ENCODE measurements around the gene AHRR. TPM values are rescaled to one million over a fixed set of nuclear protein-coding genes. Genes with fewer than 3 reads are reported as not detected.
"Not testable (repeated sequence)": the region's sequence is repeated elsewhere in the genome, so short reads cannot be mapped to it uniquely, and the experiment has no call there.

The AHRR gene
- total RNA-seq (1 to 10 TPM in 1 of 4 donors, under 1 TPM in 2, not detected in 1; under 0.01 to 1.4 (median 0.68) TPM), polyA plus RNA-seq (1 to 10 TPM in 2 of 3 donors, under 1 TPM in 1; 0.85 to 1.8 (median 1.2) TPM)

DNA sequence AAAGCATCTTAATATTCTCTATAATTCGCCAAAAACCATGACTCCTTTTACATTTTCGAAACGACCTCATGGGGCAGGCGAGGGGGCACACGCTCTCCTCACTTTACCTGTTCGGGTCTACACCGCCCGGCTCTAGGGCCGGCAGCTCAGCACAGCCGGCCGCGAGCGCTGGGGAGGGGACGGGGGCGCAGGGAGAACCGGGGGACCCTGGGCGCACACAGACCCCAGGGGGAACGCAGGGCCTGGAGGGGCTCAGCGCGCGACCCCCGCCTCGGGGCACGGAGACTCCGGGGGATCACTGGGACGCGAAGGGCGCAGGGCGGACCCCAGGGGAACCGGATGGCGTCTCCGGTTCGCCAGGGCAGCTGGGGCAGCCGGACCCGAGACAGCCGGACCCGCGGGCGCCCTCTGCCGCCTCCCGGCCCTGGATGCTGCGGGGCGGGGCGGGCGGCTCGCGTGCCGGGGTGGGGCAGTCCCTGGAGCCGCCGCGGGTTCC is at the start of gene AHRR:
Gene AHRR, plus strand, starts transcription at position 485 of the 496 bp plus-strand sequence. CDS start 22,189 bp downstream, outside the sequence.
- intact Hi-C loops (cut with DNase I): no loop called here
- peak within 1 kb of the TSS in 2 of 4 donors; percentile 12 to 20 for H3K27ac ChIP-seq
- peaks cover 0 to 7% (median 0%) of the 10 kb centered on the region in 4 donors for H3K36me3 ChIP-seq
- H3K9me3 ChIP-seq: no peaks in the 10 kb centered on the region
- TF ChIP-seq, protein P1, sequence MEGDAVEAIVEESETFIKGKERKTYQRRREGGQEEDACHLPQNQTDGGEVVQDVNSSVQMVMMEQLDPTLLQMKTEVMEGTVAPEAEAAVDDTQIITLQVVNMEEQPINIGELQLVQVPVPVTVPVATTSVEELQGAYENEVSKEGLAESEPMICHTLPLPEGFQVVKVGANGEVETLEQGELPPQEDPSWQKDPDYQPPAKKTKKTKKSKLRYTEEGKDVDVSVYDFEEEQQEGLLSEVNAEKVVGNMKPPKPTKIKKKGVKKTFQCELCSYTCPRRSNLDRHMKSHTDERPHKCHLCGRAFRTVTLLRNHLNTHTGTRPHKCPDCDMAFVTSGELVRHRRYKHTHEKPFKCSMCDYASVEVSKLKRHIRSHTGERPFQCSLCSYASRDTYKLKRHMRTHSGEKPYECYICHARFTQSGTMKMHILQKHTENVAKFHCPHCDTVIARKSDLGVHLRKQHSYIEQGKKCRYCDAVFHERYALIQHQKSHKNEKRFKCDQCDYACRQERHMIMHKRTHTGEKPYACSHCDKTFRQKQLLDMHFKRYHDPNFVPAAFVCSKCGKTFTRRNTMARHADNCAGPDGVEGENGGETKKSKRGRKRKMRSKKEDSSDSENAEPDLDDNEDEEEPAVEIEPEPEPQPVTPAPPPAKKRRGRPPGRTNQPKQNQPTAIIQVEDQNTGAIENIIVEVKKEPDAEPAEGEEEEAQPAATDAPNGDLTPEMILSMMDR (IDR thresholded peaks at IDR 0.05): peak in 1 of 4 experiments; percentile 43
- TF ChIP-seq POLR2A (IDR thresholded peaks at IDR 0.05): no peak
- TF ChIP-seq EP300 (IDR thresholded peaks at IDR 0.05): no peak
- 1% methylated on average over 51 of the region's 51 CpGs for WGBS, 2 donors
- H3K27me3 ChIP-seq: peaks cover 23 to 66% (median 48%) of the 10 kb centered on the region in 3 donors
- H3K4me1 ChIP-seq: peaks cover 0 to 33% (median 24%) of the 10 kb centered on the region in 4 donors
- DNase-seq: no peak
- peak within 1 kb of the TSS in 3 of 4 donors; percentile 47 to 54 (median 48) for H3K4me3 ChIP-seq

DNA sequence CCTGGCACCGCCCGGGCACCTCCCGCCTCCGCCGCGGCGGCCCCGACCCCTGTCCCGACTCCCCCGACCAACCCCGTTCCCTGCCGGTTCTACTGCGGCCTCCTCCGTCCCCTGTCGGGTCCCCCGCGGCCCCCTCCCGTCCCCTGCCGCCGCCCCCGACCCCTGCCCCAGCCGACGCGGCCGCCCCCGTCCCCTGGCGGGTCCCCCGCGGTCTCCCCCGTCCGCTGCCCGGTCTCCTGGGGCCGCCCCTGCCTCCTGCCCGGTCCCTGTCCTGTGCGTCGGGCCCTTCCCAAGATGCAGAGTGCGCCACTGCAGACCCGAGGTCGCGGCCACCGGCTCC is 49.7 kb upstream of the AHRR start:
- not testable (repeated sequence) for H3K27me3 ChIP-seq, H3K9me3 ChIP-seq, DNase-seq
- peak overlapping the region; percentile 81 to 95 (median 90) for H3K27ac ChIP-seq
- peaks cover 0 to 27% (median 4%) of the 10 kb centered on the region in 4 donors for H3K36me3 ChIP-seq
- H3K4me1 ChIP-seq: peaks cover 0 to 24% (median 11%) of the 10 kb centered on the region in 4 donors
- intact Hi-C loops (cut with DNase I): loop anchor here (2.0 to 10.0 kb wide), 2 partner anchors 53 to 173 kb away; partner anchors contain the start of genes CCDC127, EXOC3 and SDHA
- peak overlapping the region; percentile 73 to 100 (median 94) for H3K4me3 ChIP-seq
- WGBS, 2 donors: 1 to 2% methylated on average over 41 of the region's 41 CpGs

DNA sequence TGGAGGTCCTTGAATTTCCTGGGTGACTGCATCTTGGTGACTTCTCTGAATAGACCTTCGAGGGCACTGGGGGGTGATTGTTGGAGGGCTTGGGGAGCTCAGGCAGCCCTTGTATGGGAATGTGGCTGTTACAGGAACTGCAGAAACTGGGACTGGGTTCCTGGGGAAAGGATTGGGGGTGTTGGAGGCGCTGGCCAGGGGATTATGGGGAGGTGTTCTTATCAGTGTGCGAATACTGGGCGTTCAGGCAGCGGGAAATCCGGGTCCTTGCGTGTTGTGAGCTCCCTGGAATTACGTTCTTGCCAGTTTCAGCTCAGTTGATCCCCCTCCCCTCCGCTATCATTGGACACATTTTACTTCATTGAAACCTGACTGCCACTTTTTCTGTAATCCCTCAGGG is 48.4 kb upstream of the AHRR start:
- 55 to 84% methylated on average over 9 of the region's 9 CpGs for WGBS, 2 donors
- H3K4me1 ChIP-seq: peaks cover 0 to 24% (median 11%) of the 10 kb centered on the region in 4 donors
- intact Hi-C loops (cut with DNase I): loop anchor here (10.0 kb wide), 1 partner anchor 172 kb away; the partner anchor contains the start of gene EXOC3
- peaks cover 0 to 29% (median 4%) of the 10 kb centered on the region in 4 donors for H3K36me3 ChIP-seq
- H3K4me3 ChIP-seq, H3K27ac ChIP-seq, H3K27me3 ChIP-seq, H3K9me3 ChIP-seq, DNase-seq: not testable (repeated sequence)

DNA sequence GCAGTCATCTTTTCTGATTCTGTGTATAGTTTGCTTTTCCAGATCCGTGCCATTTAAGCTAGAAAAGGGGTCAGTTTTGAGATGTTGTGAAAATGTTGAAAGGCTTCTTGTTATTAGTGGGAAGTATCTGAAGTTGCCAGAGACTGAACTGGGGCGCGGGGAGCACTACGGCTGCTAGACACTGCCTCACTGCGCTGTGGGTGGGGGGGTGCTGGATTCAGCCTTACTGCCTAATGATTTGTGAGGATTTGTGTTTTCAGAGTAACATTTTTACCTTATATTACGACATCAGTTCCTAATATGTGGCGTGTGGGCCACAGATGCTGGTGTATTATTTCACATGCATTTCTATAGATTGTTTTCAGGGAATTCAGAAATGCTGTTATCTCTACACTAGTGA is 48.0 kb upstream of the AHRR start:
- WGBS, 2 donors: 88 to 94% methylated on average over 7 of the region's 7 CpGs

DNA sequence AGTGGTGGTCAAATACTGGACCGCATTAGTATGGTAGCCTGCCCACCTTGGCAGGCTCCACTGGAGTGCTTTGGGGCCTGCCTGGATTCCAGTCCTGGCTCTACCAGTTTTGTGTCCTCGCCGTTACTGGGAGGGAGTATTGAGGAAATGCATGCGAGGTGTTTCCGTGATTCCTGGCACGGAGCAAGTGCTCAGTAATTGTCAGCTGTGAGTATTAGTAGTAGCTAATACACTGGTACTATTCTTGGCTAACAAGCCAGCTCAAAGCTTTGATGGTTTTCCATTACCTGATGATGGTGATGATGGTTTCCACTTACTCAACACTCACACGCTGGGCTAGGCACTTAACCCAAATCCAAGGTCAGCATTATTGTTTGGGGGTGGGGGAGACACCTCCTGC is 47.2 kb upstream of the AHRR start:
- Histone ChIP-seq H3K36me3 (peaks cover 0 to 29% (median 4%) of the 10 kb centered on the region in 4 donors), H3K4me1 (peaks cover 0 to 24% (median 11%) of the 10 kb centered on the region in 4 donors)
- not testable (repeated sequence) for H3K9me3 ChIP-seq, H3K4me3 ChIP-seq, DNase-seq, H3K27me3 ChIP-seq, H3K27ac ChIP-seq
- WGBS, 2 donors: 91 to 92% methylated on average over 7 of the region's 7 CpGs
- intact Hi-C loops (cut with DNase I): loop anchor here (10.0 kb wide), 1 partner anchor 170 kb away; the partner anchor contains the start of gene EXOC3

More for the DNA sequence above, 48.0 kb upstream of the AHRR start:
- intact Hi-C loops (cut with DNase I): loop anchor here (10.0 kb wide), 1 partner anchor 171 kb away; the partner anchor contains the start of gene EXOC3
- H3K27ac ChIP-seq, DNase-seq, H3K9me3 ChIP-seq, H3K27me3 ChIP-seq, H3K4me3 ChIP-seq: not testable (repeated sequence)
- H3K36me3 ChIP-seq: peaks cover 0 to 29% (median 4%) of the 10 kb centered on the region in 4 donors
- peaks cover 0 to 24% (median 11%) of the 10 kb centered on the region in 4 donors for H3K4me1 ChIP-seq

DNA sequence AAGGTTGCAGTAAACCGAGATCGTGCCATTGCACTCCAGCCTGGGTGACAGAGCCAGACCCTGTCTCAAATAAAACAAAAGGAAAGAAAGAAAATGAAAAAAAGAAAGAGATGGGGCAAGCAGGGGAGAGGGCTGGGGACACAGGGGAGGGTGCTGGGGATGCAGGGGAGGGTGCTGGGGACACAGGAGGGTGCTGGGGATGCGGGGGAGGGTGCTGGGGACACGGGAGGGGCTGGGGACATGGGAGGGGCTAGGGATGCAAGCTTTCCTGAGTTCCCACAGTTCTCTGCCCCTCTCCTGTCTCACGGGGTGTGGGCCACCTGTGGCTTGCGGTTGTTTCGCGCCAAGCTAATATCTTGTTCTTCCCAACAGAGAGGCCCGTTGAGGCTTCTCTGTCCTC is 42.9 kb upstream of the AHRR start:
- WGBS, 2 donors: 88 to 94% methylated on average over 9 of the region's 9 CpGs
- intact Hi-C loops (cut with DNase I): loop anchor here (10.0 kb wide), 1 partner anchor 166 kb away; the partner anchor contains the start of gene EXOC3
- H3K27ac ChIP-seq: no peak overlapping the region
- H3K36me3 ChIP-seq: peaks cover 0 to 23% (median 4%) of the 10 kb centered on the region in 4 donors
- no peaks in the 10 kb centered on the region for H3K27me3 ChIP-seq
- no peaks in the 10 kb centered on the region for H3K9me3 ChIP-seq
- DNase-seq: peak; percentile 22
- no peak overlapping the region for H3K4me3 ChIP-seq
- no peak for TF ChIP-seq POLR2AphosphoS5 (IDR thresholded peaks at IDR 0.05)
- TF ChIP-seq, protein P1 (IDR thresholded peaks at IDR 0.05): no peak
- TF ChIP-seq POLR2A (IDR thresholded peaks at IDR 0.05): no peak
- no peak for TF ChIP-seq EP300 (IDR thresholded peaks at IDR 0.05)
- H3K4me1 ChIP-seq: peaks cover 0 to 6% (median 0%) of the 10 kb centered on the region in 4 donors

DNA sequence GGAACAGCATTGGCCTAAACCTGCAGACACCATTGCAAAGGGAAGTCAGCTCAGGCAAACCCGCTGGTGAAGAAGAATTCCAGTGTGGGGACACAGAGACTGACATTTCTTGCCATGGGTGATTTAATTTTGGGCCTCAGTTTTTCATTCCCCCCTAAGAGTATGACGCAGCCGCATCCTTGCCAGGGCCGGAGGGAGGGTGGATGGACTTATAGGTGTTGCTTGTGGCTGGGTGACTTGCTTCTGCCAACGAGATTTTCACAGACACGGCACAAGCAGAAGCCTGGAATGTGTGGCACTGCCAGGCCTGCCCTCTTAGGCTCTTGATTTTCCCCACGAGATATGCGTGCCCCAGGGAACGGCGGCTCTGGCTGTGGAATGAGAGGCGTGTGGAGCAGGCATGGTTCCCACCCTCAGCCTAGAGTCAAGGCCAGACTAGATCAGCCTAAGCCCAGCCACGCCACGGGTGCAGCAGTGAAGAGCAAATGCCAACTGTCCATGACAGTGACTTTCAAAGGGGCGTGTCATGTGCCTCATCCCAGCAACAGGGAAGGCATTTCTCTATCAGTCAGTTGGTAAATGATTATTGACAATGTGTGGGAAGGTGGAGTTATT is 42.4 kb upstream of the AHRR start:
- not testable (repeated sequence) for H3K4me1 ChIP-seq, H3K27ac ChIP-seq, H3K4me3 ChIP-seq, H3K9me3 ChIP-seq, H3K27me3 ChIP-seq
- DNase-seq: peak; percentile 49
- WGBS, 2 donors: 86 to 88% methylated on average over 14 of the region's 14 CpGs
- H3K36me3 ChIP-seq: peaks cover 0 to 18% (median 3%) of the 10 kb centered on the region in 4 donors
- intact Hi-C loops (cut with DNase I): loop anchor here (10.0 kb wide), 1 partner anchor 166 kb away; the partner anchor contains the start of gene EXOC3

All from sigmoid colon (tissue), 7 donors.